HL-60 (cell line): ENCODE data around the gene NHERF1.

ENCODE experiments used
- DNase-seq, 2 experiments: peaks; one replicate each; pipeline ENCODE4 v3.0.0-alpha.2; 2010 to 2020; ENCODE audit warnings: low read depth in 1 of 2, low spot score in 1 of 2
- H3K27ac ChIP-seq: fragments of 250-450 bp; sonication (Bioruptor Pico); replicated peaks from 2 replicates; pipeline ENCODE4 v1.5.1; 2020; ENCODE audit warnings: mild to moderate bottlenecking, moderate library complexity
- H3K27me3 ChIP-seq: fragments of 250-450 bp; sonication (Bioruptor Pico); 2 replicates; pipeline ENCODE4 v1.5.1; 2021; ENCODE audit warnings: mild to moderate bottlenecking, moderate library complexity; ENCODE audit not compliant: insufficient read depth, poor library complexity, severe bottlenecking
- H3K4me3 ChIP-seq: replicated peaks from 2 replicates; pipeline ENCODE4 v1.5.1; 2011; ENCODE audit warnings: mild to moderate bottlenecking, control low read depth, low read length; ENCODE audit not compliant: insufficient read depth
- GABPA ChIP-seq: IDR thresholded peaks from 2 replicates; pipeline ENCODE4 v1.6.1; 2012; ENCODE audit warnings: low read depth
- POLR2AphosphoS5 ChIP-seq: IDR thresholded peaks from 2 replicates; pipeline ENCODE4 v1.6.1; 2012; ENCODE audit warnings: low read depth
- SPI1 ChIP-seq: IDR thresholded peaks from 2 replicates; pipeline ENCODE4 v1.6.1; 2012; ENCODE audit warnings: low read depth, mild to moderate bottlenecking, borderline replicate concordance
- TF ChIP-seq, protein P1 (sequence below): IDR thresholded peaks from one replicate; pipeline ENCODE4 v1.5.1; 2011; ENCODE audit warnings: low read length, control low read depth, inconsistent platforms; ENCODE audit not compliant: insufficient read depth
- TF ChIP-seq, protein P2 (sequence below): IDR thresholded peaks from 2 replicates; pipeline ENCODE4 v1.6.1; 2012; ENCODE audit warnings: low read depth; ENCODE audit not compliant: insufficient replicate concordance

The NHERF1 gene

GRCh38 chr17:74771319-74771914, 23.0 kb downstream of the NHERF1 start:
- no peak for TF ChIP-seq GABPA
- no peak for TF ChIP-seq POLR2AphosphoS5
- TF ChIP-seq, protein P1, sequence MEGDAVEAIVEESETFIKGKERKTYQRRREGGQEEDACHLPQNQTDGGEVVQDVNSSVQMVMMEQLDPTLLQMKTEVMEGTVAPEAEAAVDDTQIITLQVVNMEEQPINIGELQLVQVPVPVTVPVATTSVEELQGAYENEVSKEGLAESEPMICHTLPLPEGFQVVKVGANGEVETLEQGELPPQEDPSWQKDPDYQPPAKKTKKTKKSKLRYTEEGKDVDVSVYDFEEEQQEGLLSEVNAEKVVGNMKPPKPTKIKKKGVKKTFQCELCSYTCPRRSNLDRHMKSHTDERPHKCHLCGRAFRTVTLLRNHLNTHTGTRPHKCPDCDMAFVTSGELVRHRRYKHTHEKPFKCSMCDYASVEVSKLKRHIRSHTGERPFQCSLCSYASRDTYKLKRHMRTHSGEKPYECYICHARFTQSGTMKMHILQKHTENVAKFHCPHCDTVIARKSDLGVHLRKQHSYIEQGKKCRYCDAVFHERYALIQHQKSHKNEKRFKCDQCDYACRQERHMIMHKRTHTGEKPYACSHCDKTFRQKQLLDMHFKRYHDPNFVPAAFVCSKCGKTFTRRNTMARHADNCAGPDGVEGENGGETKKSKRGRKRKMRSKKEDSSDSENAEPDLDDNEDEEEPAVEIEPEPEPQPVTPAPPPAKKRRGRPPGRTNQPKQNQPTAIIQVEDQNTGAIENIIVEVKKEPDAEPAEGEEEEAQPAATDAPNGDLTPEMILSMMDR: no peak
- TF ChIP-seq, protein P2, sequence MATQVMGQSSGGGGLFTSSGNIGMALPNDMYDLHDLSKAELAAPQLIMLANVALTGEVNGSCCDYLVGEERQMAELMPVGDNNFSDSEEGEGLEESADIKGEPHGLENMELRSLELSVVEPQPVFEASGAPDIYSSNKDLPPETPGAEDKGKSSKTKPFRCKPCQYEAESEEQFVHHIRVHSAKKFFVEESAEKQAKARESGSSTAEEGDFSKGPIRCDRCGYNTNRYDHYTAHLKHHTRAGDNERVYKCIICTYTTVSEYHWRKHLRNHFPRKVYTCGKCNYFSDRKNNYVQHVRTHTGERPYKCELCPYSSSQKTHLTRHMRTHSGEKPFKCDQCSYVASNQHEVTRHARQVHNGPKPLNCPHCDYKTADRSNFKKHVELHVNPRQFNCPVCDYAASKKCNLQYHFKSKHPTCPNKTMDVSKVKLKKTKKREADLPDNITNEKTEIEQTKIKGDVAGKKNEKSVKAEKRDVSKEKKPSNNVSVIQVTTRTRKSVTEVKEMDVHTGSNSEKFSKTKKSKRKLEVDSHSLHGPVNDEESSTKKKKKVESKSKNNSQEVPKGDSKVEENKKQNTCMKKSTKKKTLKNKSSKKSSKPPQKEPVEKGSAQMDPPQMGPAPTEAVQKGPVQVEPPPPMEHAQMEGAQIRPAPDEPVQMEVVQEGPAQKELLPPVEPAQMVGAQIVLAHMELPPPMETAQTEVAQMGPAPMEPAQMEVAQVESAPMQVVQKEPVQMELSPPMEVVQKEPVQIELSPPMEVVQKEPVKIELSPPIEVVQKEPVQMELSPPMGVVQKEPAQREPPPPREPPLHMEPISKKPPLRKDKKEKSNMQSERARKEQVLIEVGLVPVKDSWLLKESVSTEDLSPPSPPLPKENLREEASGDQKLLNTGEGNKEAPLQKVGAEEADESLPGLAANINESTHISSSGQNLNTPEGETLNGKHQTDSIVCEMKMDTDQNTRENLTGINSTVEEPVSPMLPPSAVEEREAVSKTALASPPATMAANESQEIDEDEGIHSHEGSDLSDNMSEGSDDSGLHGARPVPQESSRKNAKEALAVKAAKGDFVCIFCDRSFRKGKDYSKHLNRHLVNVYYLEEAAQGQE: no peak
- no peak for TF ChIP-seq SPI1
- Histone ChIP-seq H3K27me3 (no peaks in the 10 kb centered on the region), H3K27ac (no peak overlapping the region), H3K4me3 (no peak overlapping the region)
- DNase-seq: no peak

DNA sequence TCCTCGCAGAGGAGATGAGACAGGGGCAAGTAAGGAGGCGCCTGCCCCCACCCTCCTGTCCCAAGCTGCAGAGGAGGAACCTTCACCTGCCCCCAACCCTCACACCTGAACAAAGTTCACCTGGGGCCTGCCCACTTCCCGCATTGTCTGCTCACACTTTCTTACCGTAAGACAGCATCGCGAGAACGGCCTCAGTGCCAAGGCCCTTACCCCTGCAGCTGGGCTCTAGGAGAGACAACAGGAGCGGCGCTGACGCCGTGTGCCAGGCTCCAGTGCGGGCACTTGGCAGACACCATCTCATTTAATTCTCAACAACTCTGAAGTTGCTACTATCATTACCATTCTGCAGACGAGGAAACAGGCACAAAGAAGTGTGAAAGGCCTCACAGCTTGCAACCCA, 23.6 kb downstream of the NHERF1 start:
- DNase-seq: no peak
- TF ChIP-seq SPI1 (no peak), POLR2AphosphoS5 (no peak), GABPA (no peak)
- TF ChIP-seq, protein P2: no peak
- TF ChIP-seq, protein P1: no peak
- H3K4me3 ChIP-seq: no peak overlapping the region
- no peaks in the 10 kb centered on the region for H3K27me3 ChIP-seq
- H3K27ac ChIP-seq: no peak overlapping the region

GRCh38 chr17:74773414-74773813, 25.0 kb downstream of the NHERF1 start:
- TF ChIP-seq POLR2AphosphoS5: no peak
- no peak for TF ChIP-seq GABPA
- TF ChIP-seq, protein P2: no peak
- no peak for TF ChIP-seq SPI1
- TF ChIP-seq, protein P1: no peak
- Histone ChIP-seq H3K27me3 (no peaks in the 10 kb centered on the region), H3K27ac (no peak overlapping the region), H3K4me3 (no peak overlapping the region)
- no peak for DNase-seq
